Measurements from ENCODE around the gene IL11RA.

GRCh38 chr9:34646211-34647083 is 5.5 kb upstream of the IL11RA start, which contains the start of gene GALT:
- peak; percentile 70 for TF ChIP-seq CTCF (IDR thresholded peaks at IDR 0.05; ENCODE audit: insufficient read depth, low read length, poor library complexity, severe bottlenecking)
- no peak for TF ChIP-seq EZH2phosphoT487 (conservative IDR thresholded peaks at IDR 0.05; ENCODE audit: low read length)
